Measurements from ENCODE around the gene SULF2.

SULF2 gene

GRCh38 chr20:47678536-47678935 is 106.7 kb downstream of the SULF2 start:
- Histone ChIP-seq H3K9me3 (ENCODE audit: insufficient read depth, low read depth, low read length) (no peaks in the 10 kb centered on the region), H3K27me3 (ENCODE audit: insufficient read depth, low read length) (no peaks in the 10 kb centered on the region), H3K9ac (ENCODE audit: low read depth, low read length) (no peak overlapping the region), H3K4me3 (ENCODE audit: low read length) (no peak overlapping the region), H3K36me3 (ENCODE audit: insufficient read depth, low read length) (peaks cover 9% of the 10 kb centered on the region; the same call in 1 of the 2 replicates), H3K27ac (ENCODE audit: low read depth, low read length) (no peak overlapping the region), H3K4me1 (ENCODE audit: insufficient read depth, low read length) (0 out of 2 replicates have a peak, but pooled peaks cover 2% of the 10 kb centered on the region)
- WGBS, result 94% methylated on average over 17 of the region's 17 CpGs

GRCh38 chr20:47677635-47678453 is 107.4 kb downstream of the SULF2 start:
- Histone ChIP-seq H3K4me1 (ENCODE audit: insufficient read depth, low read length) (0 out of 2 replicates have a peak, but pooled peaks cover 2% of the 10 kb centered on the region), H3K27me3 (ENCODE audit: insufficient read depth, low read length) (no peaks in the 10 kb centered on the region), H3K9ac (ENCODE audit: low read depth, low read length) (no peak overlapping the region), H3K9me3 (ENCODE audit: insufficient read depth, low read depth, low read length) (no peaks in the 10 kb centered on the region), H3K36me3 (ENCODE audit: insufficient read depth, low read length) (peaks cover 4% of the 10 kb centered on the region; the same call in 1 of the 2 replicates), H3K27ac (ENCODE audit: low read depth, low read length) (no peak overlapping the region), H3K4me3 (ENCODE audit: low read length) (no peak overlapping the region)
- 45% methylated on average over 15 of the region's 15 CpGs for WGBS

- H3K36me3 ChIP-seq (ENCODE audit: insufficient read depth, low read length), result peaks cover 3% of the 10 kb centered on the region; the same call in 1 of the 2 replicates
- H3K27me3 ChIP-seq (ENCODE audit: insufficient read depth, low read length), result no peaks in the 10 kb centered on the region
- WGBS, result 93% methylated on average over 18 of the region's 18 CpGs
- H3K4me1 ChIP-seq (ENCODE audit: insufficient read depth, low read length), result 0 out of 2 replicates have a peak, but pooled peaks cover 2% of the 10 kb centered on the region
- no peak overlapping the region for H3K27ac ChIP-seq (ENCODE audit: low read depth, low read length)
- H3K4me3 ChIP-seq (ENCODE audit: low read length), result no peak overlapping the region
- H3K9ac ChIP-seq (ENCODE audit: low read depth, low read length), result no peak overlapping the region
- no peaks in the 10 kb centered on the region for H3K9me3 ChIP-seq (ENCODE audit: insufficient read depth, low read depth, low read length)
Observed at GRCh38 chr20:47676912-47677634, 108.2 kb downstream of the SULF2 start.

- Histone ChIP-seq H3K27me3 (ENCODE audit: insufficient read depth, low read length) (no peaks in the 10 kb centered on the region), H3K4me1 (ENCODE audit: insufficient read depth, low read length) (0 out of 2 replicates have a peak, but pooled peaks cover 2% of the 10 kb centered on the region), H3K9ac (ENCODE audit: low read depth, low read length) (no peak overlapping the region), H3K36me3 (ENCODE audit: insufficient read depth, low read length) (peaks cover 3% of the 10 kb centered on the region; the same call in 1 of the 2 replicates), H3K27ac (ENCODE audit: low read depth, low read length) (no peak overlapping the region), H3K4me3 (ENCODE audit: low read length) (no peak overlapping the region), H3K9me3 (ENCODE audit: insufficient read depth, low read depth, low read length) (no peaks in the 10 kb centered on the region)
- WGBS, result 85% methylated on average over 20 of the region's 20 CpGs
Observed at GRCh38 chr20:47676219-47676721, 109.0 kb downstream of the SULF2 start.

GRCh38 chr20:47675190-47676142 is 109.8 kb downstream of the SULF2 start:
- H3K4me1 ChIP-seq (ENCODE audit: insufficient read depth, low read length), result 0 out of 2 replicates have a peak, but pooled peaks cover 2% of the 10 kb centered on the region
- H3K9ac ChIP-seq (ENCODE audit: low read depth, low read length), result no peak overlapping the region
- no peaks in the 10 kb centered on the region for H3K9me3 ChIP-seq (ENCODE audit: insufficient read depth, low read depth, low read length)
- no peak overlapping the region for H3K4me3 ChIP-seq (ENCODE audit: low read length)
- H3K36me3 ChIP-seq (ENCODE audit: insufficient read depth, low read length), result peaks cover 3% of the 10 kb centered on the region; the same call in 1 of the 2 replicates
- 85% methylated on average over 16 of the region's 16 CpGs for WGBS
- H3K27ac ChIP-seq (ENCODE audit: low read depth, low read length), result no peak overlapping the region
- no peaks in the 10 kb centered on the region for H3K27me3 ChIP-seq (ENCODE audit: insufficient read depth, low read length)

- 88% methylated on average over 14 of the region's 14 CpGs for WGBS
Observed at GRCh38 chr20:47674686-47675085, 110.6 kb downstream of the SULF2 start.

GRCh38 chr20:47674145-47674544 is 111.1 kb downstream of the SULF2 start:
- WGBS, result 96% methylated on average over 15 of the region's 15 CpGs
- Histone ChIP-seq H3K9ac (ENCODE audit: low read depth, low read length) (no peak overlapping the region), H3K36me3 (ENCODE audit: insufficient read depth, low read length) (peaks cover 3% of the 10 kb centered on the region; the same call in 1 of the 2 replicates), H3K27me3 (ENCODE audit: insufficient read depth, low read length) (no peaks in the 10 kb centered on the region), H3K9me3 (ENCODE audit: insufficient read depth, low read depth, low read length) (no peaks in the 10 kb centered on the region), H3K27ac (ENCODE audit: low read depth, low read length) (no peak overlapping the region), H3K4me3 (ENCODE audit: low read length) (no peak overlapping the region), H3K4me1 (ENCODE audit: insufficient read depth, low read length) (0 out of 2 replicates have a peak, but pooled peaks cover 2% of the 10 kb centered on the region)

More at GRCh38 chr20:47674686-47675085, 110.6 kb downstream of the SULF2 start:
- H3K9ac ChIP-seq (ENCODE audit: low read depth, low read length), result no peak overlapping the region
- no peak overlapping the region for H3K4me3 ChIP-seq (ENCODE audit: low read length)
- H3K27ac ChIP-seq (ENCODE audit: low read depth, low read length), result no peak overlapping the region
- H3K27me3 ChIP-seq (ENCODE audit: insufficient read depth, low read length), result no peaks in the 10 kb centered on the region
- H3K4me1 ChIP-seq (ENCODE audit: insufficient read depth, low read length), result 0 out of 2 replicates have a peak, but pooled peaks cover 2% of the 10 kb centered on the region
- H3K9me3 ChIP-seq (ENCODE audit: insufficient read depth, low read depth, low read length), result no peaks in the 10 kb centered on the region
- peaks cover 3% of the 10 kb centered on the region; the same call in 1 of the 2 replicates for H3K36me3 ChIP-seq (ENCODE audit: insufficient read depth, low read length)

- peaks cover 3% of the 10 kb centered on the region; the same call in 1 of the 2 replicates for H3K36me3 ChIP-seq (ENCODE audit: insufficient read depth, low read length)
- 97% methylated on average over 6 of the region's 6 CpGs for WGBS
Observed at GRCh38 chr20:47673671-47673955, 111.7 kb downstream of the SULF2 start.

GRCh38 chr20:47672886-47673670 is 112.2 kb downstream of the SULF2 start:
- Histone ChIP-seq H3K9ac (ENCODE audit: low read depth, low read length) (no peak overlapping the region), H3K4me3 (ENCODE audit: low read length) (no peak overlapping the region), H3K4me1 (ENCODE audit: insufficient read depth, low read length) (0 out of 2 replicates have a peak, but pooled peaks cover 2% of the 10 kb centered on the region), H3K9me3 (ENCODE audit: insufficient read depth, low read depth, low read length) (no peaks in the 10 kb centered on the region), H3K27me3 (ENCODE audit: insufficient read depth, low read length) (no peaks in the 10 kb centered on the region), H3K27ac (ENCODE audit: low read depth, low read length) (no peak overlapping the region), H3K36me3 (ENCODE audit: insufficient read depth, low read length) (peaks cover 3% of the 10 kb centered on the region; the same call in 1 of the 2 replicates)
- WGBS, result 93% methylated on average over 16 of the region's 16 CpGs

More at GRCh38 chr20:47673671-47673955, 111.7 kb downstream of the SULF2 start:
- Histone ChIP-seq H3K9me3 (ENCODE audit: insufficient read depth, low read depth, low read length) (no peaks in the 10 kb centered on the region), H3K27ac (ENCODE audit: low read depth, low read length) (no peak overlapping the region), H3K27me3 (ENCODE audit: insufficient read depth, low read length) (no peaks in the 10 kb centered on the region), H3K4me1 (ENCODE audit: insufficient read depth, low read length) (0 out of 2 replicates have a peak, but pooled peaks cover 2% of the 10 kb centered on the region), H3K9ac (ENCODE audit: low read depth, low read length) (no peak overlapping the region), H3K4me3 (ENCODE audit: low read length) (no peak overlapping the region)

- Histone ChIP-seq H3K9ac (ENCODE audit: low read depth, low read length) (no peak overlapping the region), H3K4me3 (ENCODE audit: low read length) (no peak overlapping the region), H3K27me3 (ENCODE audit: insufficient read depth, low read length) (no peaks in the 10 kb centered on the region), H3K27ac (ENCODE audit: low read depth, low read length) (no peak overlapping the region), H3K4me1 (ENCODE audit: insufficient read depth, low read length) (0 out of 2 replicates have a peak, but pooled peaks cover 2% of the 10 kb centered on the region), H3K9me3 (ENCODE audit: insufficient read depth, low read depth, low read length) (no peaks in the 10 kb centered on the region), H3K36me3 (ENCODE audit: insufficient read depth, low read length) (peaks cover 3% of the 10 kb centered on the region; the same call in 1 of the 2 replicates)
- 93% methylated on average over 15 of the region's 15 CpGs for WGBS
Observed at GRCh38 chr20:47672166-47672565, 113.1 kb downstream of the SULF2 start.

All from HUES64 (cell line).